Effector memory CD4-positive, alpha-beta T cell (primary cell): ENCODE measurements around the gene EIF2B4.
A peak's percentile ranks its signal among the peaks of the same experiment; 100 is the strongest.

Experiments used
- DNase-seq, 3 donors: peaks; one replicate each; pipeline ENCODE4 v3.0.0-alpha.2; 2020
- H3K27ac ChIP-seq: 2 replicates; pipeline ENCODE4 v1.7.0; 2013; ENCODE audit warnings: mild to moderate bottlenecking, low read length, moderate library complexity; ENCODE audit not compliant: insufficient read depth, poor library complexity, severe bottlenecking
- H3K27me3 ChIP-seq: replicated peaks from 2 replicates; pipeline ENCODE4 v1.7.0; 2013; ENCODE audit warnings: mild to moderate bottlenecking, low read length; ENCODE audit not compliant: insufficient read depth, control insufficient read depth, poor library complexity, severe bottlenecking
- H3K36me3 ChIP-seq: 2 replicates; pipeline ENCODE4 v1.7.0; 2013; ENCODE audit warnings: mild to moderate bottlenecking, low read length, moderate library complexity; ENCODE audit not compliant: control insufficient read depth, insufficient read depth
- H3K4me1 ChIP-seq: 2 replicates; pipeline ENCODE4 v1.7.0; 2013; ENCODE audit warnings: low read length, mild to moderate bottlenecking; ENCODE audit not compliant: control insufficient read depth, insufficient read depth, poor library complexity, severe bottlenecking
- H3K4me3 ChIP-seq: 2 replicates; pipeline ENCODE4 v1.7.0; 2013; ENCODE audit warnings: low read length, low read depth, mild to moderate bottlenecking; ENCODE audit not compliant: insufficient read depth, poor library complexity, severe bottlenecking
- H3K9me3 ChIP-seq: 2 replicates; pipeline ENCODE4 v1.7.0; 2013; ENCODE audit warnings: mild to moderate bottlenecking, low read length, moderate library complexity; ENCODE audit not compliant: control insufficient read depth
- total RNA-seq, 3 donors: gene quantifications; one replicate each; lab custom pipeline; 2026; lab: John Stamatoyannopoulos, UW

Gene EIF2B4
- 23.8 to 27.9 (median 27.8) reads per million in 3 donors for total RNA-seq

DNA sequence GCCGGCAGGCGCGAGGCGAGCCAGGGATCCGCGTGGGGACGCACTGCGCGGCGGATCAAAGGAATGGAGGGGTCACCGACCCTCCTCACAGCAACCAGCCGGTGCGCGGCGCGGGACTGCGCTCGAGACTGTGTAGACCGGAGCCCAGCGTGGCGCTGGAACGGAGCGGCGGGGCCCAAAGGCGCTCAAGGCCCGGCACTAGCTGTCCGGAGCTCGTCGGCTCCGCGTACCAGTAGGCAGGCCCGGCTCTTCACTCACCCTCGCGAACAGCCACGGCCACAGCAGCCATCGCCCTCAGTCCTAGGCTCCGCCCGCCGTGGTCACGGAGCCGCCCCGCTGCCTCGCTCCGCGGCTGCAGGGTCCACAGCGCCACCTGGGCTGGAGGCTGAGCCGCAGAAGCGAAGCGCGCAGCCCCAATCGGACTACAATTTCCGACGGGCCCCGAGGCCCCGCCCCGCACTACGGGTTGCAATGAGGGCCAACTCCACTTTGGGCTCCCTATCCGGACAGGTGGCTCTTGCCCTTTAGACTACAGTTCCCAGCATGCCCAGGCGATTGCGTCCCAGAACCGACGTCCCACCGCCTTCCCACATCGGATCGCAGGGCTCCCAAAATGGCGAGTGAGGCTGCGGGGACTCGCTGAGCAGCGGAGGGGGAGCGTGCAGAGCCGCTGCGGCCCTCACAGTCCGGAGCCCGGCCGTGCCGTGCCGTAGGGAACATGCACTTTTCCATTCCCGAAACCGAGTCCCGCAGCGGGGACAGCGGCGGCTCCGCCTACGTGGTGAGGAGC lies at the start of gene EIF2B4, which contains the start of gene SNX17:
Gene EIF2B4 (minus strand): TSS at position 313 of the 790 bp plus-strand sequence. CDS start 24 bp downstream, at position 289.
Gene SNX17 (plus strand): TSS at position 591 of the 790 bp plus-strand sequence. CDS start 128 bp downstream, at position 719.
- Histone ChIP-seq H3K4me1 (peaks cover 24% of the 10 kb centered on the region), H3K36me3 (peaks cover 53% of the 10 kb centered on the region), H3K9me3 (no peaks in the 10 kb centered on the region)

DNA sequence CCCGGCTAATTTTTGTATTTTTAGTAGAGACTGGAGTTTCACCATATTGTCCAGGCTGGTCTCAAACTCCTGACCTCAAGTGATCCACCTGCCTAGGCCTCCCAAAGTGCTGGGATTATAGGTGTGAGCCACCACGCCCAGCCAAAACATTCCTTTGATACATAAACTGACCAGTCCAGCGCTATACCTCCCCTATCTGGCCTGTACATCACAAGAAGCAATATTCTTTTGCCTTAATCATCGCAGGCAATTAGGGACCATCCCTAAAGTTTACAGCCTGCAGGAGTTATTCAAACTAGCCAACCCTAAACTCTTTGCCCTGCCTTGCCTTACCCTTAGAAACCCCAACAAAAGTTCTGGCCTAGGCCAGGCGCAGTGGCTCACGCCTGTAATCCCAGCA lies 46.0 kb upstream of the EIF2B4 start:
- Histone ChIP-seq H3K27me3 (no peaks in the 10 kb centered on the region), H3K27ac (no peak overlapping the region), H3K4me1 (no peaks in the 10 kb centered on the region), H3K4me3 (no peak overlapping the region), H3K9me3 (no peaks in the 10 kb centered on the region), H3K36me3 (no peaks in the 10 kb centered on the region)
- no peak for DNase-seq

More for the DNA sequence above, at the start of gene EIF2B4, which contains the start of gene SNX17:
- Histone ChIP-seq H3K4me3 (peak within 1 kb of the TSS; percentile 96), H3K27me3 (no peaks in the 10 kb centered on the region), H3K27ac (peak within 1 kb of the TSS; percentile 89)
- peak; percentile 98 to 100 (median 99) for DNase-seq

DNA sequence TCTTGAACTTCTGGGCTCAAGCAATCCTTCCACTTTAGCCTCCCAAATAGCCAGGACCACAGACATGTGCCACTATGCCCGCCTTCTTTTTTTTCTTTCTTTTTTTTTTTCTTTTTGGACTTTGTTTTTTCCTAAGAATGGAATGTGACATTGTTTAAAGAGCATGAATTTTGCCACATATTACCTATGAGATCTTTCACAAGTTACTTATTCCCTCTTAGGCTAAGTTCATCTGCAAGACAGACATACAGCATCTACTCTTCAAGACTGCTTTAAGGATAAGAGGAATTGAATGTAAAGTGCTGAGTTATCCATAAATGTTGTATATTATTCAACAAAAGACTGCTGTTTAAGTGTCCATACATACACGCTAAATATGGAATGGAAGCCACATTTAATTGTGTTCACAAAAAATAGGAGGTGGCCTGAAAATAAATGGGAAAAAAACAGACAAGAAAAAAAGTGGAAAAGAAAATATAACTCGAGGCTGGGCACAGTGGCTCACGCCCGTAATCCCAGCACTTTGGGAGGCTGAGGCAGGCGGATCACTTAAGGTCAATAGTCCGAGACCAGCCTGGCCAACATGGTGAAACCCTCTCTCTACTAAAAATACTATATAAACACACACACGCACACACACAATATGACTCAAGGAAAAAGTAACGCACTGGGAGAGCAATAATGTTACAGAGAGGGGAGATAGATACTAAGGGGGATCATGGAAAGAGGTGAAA lies 42.4 kb upstream of the EIF2B4 start:
- H3K27me3 ChIP-seq, result no peaks in the 10 kb centered on the region
- DNase-seq, result no peak
- H3K27ac ChIP-seq, result no peak overlapping the region
- H3K4me1 ChIP-seq, result peaks cover 17% of the 10 kb centered on the region
- no peak overlapping the region for H3K4me3 ChIP-seq
- no peaks in the 10 kb centered on the region for H3K9me3 ChIP-seq
- no peaks in the 10 kb centered on the region for H3K36me3 ChIP-seq

DNA sequence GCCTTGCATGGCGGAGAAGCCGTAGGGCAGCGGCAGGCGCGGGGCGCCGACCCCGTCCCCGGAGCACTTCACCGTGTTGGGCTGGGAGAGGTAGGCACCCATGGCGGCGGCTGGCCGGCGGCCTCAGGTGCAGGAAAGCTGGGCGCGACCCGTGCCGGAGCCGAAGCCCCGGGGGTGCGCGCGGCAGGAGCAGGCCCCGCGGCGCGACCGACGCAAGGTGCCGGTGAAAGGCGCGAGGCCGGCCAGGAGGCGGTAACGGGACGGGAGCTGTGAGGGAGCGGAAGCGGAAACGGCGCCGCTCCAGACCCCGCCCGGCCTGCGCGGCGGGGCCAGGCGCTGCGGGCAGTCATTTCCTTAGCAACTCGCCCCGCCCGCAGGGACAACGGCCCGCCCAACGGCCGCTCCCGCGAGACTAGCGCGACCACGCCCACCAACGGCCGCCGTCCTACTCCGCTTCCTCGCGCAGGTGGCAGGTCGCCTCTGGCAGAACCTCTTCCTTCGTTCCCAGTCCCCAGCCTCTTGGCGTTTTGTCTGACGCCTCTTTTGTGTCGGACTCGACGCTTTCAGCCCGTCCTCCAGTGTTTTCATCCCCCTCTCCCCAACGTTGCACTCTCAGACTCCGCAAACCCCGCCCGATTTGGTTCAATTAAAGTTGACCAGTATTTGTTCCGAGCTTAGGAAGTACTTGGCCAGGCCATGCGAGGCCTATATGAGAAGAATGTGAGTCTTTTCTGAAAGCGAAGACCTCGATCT lies 39.4 kb upstream of the EIF2B4 start, which contains the start of gene PPM1G:
Gene PPM1G (minus strand): TSS at position 271 of the 753 bp plus-strand sequence. CDS start 169 bp downstream, at position 102.
- DNase-seq, result peak; percentile 89 to 92 (median 91)
- Histone ChIP-seq H3K4me3 (peak within 1 kb of the TSS; percentile 99), H3K9me3 (no peaks in the 10 kb centered on the region), H3K4me1 (peaks cover 25% of the 10 kb centered on the region), H3K27ac (peak within 1 kb of the TSS; percentile 86), H3K36me3 (no peaks in the 10 kb centered on the region), H3K27me3 (no peaks in the 10 kb centered on the region)

DNA sequence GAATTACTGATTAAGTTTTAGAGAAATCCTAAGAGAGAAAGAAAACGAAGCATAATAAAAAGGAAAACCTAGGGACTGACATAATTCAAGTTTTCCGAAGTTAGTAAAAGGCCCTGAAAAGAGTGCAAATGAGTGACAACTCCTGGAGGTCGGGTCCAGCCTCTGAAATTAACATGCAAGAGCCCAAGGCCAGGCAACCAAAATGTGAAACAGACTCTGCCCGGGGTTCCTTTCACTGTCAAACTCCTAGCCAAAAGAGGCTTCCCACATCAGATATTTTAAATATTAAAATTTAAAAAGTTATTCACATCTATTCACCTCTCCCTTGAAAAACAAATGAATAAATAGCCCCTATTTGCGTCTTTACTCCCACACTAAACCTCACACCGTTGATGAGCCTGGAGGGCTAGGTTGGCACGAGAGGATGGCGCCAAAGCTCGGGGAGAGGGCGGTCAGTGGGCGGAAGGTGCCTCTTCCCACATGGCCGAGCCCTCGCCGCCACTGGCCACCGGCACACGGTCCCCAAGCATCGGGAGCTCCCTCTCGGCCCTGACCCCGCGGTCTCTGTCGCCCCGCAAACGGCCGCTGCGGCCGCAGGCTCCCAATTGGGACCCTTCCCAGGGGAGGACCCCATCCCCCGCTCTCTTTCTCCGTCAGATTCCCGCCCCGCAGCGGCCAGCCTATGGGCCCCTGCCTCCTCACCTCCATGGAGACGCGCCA lies 38.6 kb upstream of the EIF2B4 start:
- H3K36me3 ChIP-seq, result no peaks in the 10 kb centered on the region
- peaks cover 25% of the 10 kb centered on the region for H3K4me1 ChIP-seq
- H3K9me3 ChIP-seq, result no peaks in the 10 kb centered on the region
- DNase-seq, result no peak
- H3K27me3 ChIP-seq, result no peaks in the 10 kb centered on the region
- peak overlapping the region; percentile 99 for H3K4me3 ChIP-seq
- H3K27ac ChIP-seq, result peak overlapping the region; percentile 86

DNA sequence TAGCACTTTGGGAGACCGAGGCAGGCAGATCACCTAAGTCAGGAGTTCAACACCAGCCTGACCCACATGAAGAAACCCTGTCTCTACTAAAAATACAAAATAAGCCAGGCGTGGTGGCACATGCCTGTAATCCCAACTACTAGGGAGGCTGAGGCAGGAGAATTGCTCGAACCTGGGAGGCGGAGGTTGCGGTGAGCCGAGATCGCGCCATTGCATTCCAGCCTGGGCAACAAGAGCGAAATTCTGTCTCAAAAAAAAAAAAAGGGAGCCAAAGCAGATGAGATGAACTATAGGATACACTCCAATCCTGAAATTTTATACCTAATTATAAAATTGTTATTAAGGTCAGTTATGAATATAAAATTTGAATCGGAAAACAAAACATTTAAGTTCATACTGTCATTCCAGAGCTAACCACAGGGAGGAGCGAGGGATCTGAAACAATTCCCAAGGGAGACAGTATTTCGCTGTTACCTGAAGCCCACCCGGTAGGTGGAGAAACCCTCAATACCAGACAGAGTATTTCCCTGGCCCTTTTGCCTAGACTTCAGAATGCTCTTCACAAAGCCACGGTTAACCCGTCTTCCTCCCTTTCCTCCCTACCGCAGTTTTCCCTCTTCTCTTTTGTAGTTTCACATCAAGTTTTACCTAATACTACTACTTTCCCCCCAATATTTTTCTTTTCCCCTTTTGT lies 37.8 kb upstream of the EIF2B4 start:
- H3K4me1 ChIP-seq, result peaks cover 25% of the 10 kb centered on the region
- no peaks in the 10 kb centered on the region for H3K27me3 ChIP-seq
- peak overlapping the region; percentile 99 for H3K4me3 ChIP-seq
- H3K27ac ChIP-seq, result peak overlapping the region; percentile 86
- no peaks in the 10 kb centered on the region for H3K9me3 ChIP-seq
- no peaks in the 10 kb centered on the region for H3K36me3 ChIP-seq
- DNase-seq, result no peak

DNA sequence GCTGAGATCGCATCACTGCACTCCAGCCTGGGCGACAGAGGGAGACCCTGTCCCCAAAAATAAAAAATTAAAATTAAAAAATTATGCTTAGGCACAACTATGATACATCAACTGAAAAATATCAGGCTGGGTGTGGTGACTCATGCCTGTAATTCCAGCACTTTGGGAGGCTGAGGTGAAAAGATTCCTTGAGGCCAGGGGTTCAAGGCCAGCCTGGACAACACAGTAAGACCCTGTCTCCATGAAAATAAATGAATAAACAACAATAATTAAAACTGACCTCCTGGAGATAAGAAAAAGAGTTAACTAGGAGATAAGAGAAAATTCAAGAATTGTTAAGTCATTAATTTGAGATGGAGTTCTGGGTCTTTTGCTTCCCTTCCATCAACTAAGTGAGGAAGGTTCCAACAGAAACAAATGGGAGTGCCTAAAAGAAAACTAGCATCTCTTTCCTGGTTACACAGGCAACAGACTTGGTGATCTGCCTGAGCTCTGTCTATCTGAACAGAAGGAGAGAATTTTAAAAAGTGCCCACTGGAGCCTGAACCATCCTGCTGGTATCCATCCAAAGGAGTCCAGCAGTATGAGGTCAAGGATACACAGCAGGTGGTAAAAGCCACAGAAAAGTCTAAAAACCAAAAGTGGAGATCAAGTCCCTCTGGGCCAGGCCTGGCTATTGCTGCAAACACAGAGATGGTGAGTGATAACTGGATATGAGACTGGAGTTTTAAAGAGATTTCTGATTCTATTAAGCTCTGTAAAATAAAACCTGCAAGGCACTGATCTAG lies 30.4 kb upstream of the EIF2B4 start:
- Histone ChIP-seq H3K36me3 (no peaks in the 10 kb centered on the region), H3K4me1 (no peaks in the 10 kb centered on the region), H3K9me3 (no peaks in the 10 kb centered on the region), H3K27me3 (no peaks in the 10 kb centered on the region), H3K27ac (no peak overlapping the region), H3K4me3 (no peak overlapping the region)
- no peak for DNase-seq

DNA sequence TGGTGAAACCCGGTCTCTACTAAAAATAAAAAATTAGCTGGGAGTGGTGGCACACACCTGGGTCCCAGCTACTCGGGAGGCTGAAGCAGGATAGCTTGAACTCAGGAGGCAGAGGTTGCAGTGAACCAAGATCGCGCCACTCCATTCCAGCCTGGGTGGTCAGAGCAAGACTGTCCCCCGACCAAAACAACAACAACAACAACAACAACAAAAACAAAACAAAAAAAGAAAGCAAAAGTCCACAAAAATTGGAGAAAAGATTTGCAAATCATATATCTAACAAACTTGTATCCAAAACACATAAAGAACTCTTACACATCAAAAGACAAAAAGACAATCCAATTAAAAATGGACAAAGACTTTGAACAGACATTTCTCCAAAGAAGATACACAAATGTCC lies 28.8 kb upstream of the EIF2B4 start:
- Histone ChIP-seq H3K9me3 (no peaks in the 10 kb centered on the region), H3K27ac (no peak overlapping the region), H3K36me3 (no peaks in the 10 kb centered on the region), H3K4me3 (no peak overlapping the region), H3K27me3 (no peaks in the 10 kb centered on the region), H3K4me1 (no peaks in the 10 kb centered on the region)
- no peak for DNase-seq
